T-helper 17 cell (primary cell): ENCODE results near the gene CHN2. TPM values are rescaled to one million over a fixed set of nuclear protein-coding genes. Genes with fewer than 3 reads are reported as not detected.

Source experiments
- ATAC-seq: fragments of 150-1000 bp; cut with Tn5 transposase; 2 replicates; pipeline ENCODE4 v1.10.0; 2021; ENCODE audit warnings: mild to moderate bottlenecking, moderate library complexity
- DNase-seq, 3 donors: peaks; one replicate each; pipeline versions ENCODE4 v3.0.0 to v3.0.0-alpha.2; 2020 to 2021
- H3K9me3 ChIP-seq: one replicate; pipeline ENCODE4 v1.7.0; 2013; ENCODE audit warnings: low read length, mild to moderate bottlenecking; ENCODE audit not compliant: control insufficient read depth, poor library complexity, severe bottlenecking
- H3K27ac Mint-ChIP-seq: one replicate; pipeline ENCODE4 v1.8.0; 2022; ENCODE audit warnings: mild to moderate bottlenecking, moderate library complexity, mixed read lengths
- H3K27me3 Mint-ChIP-seq: one replicate; pipeline ENCODE4 v1.8.0; 2022; ENCODE audit warnings: mixed read lengths
- H3K36me3 Mint-ChIP-seq: one replicate; pipeline ENCODE4 v1.8.0; 2022; ENCODE audit warnings: low read depth, mixed read lengths
- H3K4me1 Mint-ChIP-seq: one replicate; pipeline ENCODE4 v1.8.0; 2022; ENCODE audit warnings: mild to moderate bottlenecking, mixed read lengths
- H3K4me3 Mint-ChIP-seq: one replicate; pipeline ENCODE4 v1.8.0; 2022; ENCODE audit warnings: mild to moderate bottlenecking, moderate library complexity, mixed read lengths
- total RNA-seq, 4 donors: library from RNA in 2 of 4; stranded (reverse) in 2 of 4; gene quantifications; one replicate each; pipeline ENCODE4 v1.2.3 and lab custom pipeline; 2022 to 2026

CHN2 gene
- total RNA-seq: 1 to 10 TPM; 3.8 to 4.0 TPM
- 2.0 to 8.7 reads per million in 2 donors for total RNA-seq (lab: John Stamatoyannopoulos, UW)

DNA sequence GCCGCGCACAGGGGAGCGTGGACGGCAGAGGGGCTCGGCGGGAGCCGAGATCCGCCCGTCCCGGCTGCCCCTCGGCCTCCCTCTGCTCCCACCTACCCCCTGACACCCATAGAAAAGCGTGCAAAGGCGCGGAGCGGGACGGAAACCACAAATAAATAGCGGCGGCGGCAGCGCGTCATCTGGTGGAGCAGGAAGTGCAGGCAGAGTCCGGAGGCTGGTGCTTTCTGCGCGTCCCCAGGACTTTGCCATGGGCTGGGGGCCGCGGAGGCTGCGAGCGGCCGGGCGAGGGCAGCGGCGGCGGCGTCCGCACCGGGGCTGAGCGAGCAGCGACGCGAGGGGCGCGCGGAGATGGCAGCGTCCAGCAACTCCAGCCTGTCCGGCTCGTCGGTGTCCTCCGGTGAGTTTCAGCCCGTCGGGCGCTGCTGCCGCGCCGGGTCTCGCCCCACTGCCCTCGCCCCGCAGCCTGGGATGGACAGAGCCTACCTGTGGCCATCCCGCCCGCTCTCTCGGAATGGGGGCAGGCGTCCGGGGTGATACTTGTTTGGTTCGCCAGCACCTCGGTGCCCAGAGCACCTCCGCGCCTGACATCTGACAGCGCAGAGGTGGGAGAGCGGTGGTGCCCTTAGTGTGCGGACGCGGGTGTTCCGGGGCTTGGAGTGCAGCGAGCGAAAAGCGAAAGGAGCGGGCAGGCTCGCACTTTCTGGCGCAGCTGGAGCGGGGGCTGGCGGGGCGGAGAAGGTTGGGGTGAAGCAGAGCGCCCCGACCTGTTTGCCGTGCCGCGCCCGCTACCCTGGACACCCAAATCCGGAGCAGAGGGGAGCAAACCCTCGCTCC lies at the start of gene CHN2:
Gene CHN2 (plus strand): TSS at position 182 of the 834 bp plus-strand sequence.
- DNase-seq (no peak), ATAC-seq (peak; percentile 69)
- H3K27me3 Mint-ChIP-seq: peaks cover 62% of the 10 kb centered on the region
- H3K9me3 ChIP-seq: no peaks in the 10 kb centered on the region
- H3K4me3 Mint-ChIP-seq: peak within 1 kb of the TSS; percentile 83
- peak within 1 kb of the TSS; percentile 91 for H3K27ac Mint-ChIP-seq
- peaks cover 2% of the 10 kb centered on the region for H3K36me3 Mint-ChIP-seq
- peaks cover 7% of the 10 kb centered on the region for H3K4me1 Mint-ChIP-seq

DNA sequence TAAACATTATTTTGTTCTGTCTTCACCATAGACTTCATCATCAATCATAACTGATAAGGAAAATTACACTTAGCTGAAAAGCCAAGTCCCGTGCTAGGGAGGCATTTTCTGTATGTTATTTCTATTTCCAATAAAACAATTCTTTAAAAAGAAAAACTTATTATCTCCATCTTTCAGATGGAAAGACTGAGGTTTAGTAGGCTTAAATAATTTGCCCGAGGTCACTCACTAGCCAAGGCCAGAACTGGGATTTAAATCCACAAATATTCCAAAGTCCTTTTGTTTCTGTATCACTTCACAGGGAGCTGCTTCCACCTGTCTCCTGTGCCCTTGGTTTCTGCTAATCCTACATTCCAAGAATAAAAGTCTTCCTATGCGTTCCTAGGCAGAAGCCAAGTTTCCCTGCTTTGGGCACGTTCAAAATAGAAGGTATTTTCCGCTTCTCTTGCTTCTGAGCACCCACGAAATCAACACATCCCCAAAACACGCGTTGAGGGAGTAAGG lies 49.0 kb upstream of the CHN2 start:
- Mint-ChIP-seq H3K4me3 (no peak overlapping the region), H3K27ac (no peak overlapping the region), H3K4me1 (no peaks in the 10 kb centered on the region), H3K27me3 (peaks cover 26% of the 10 kb centered on the region), H3K36me3 (peaks cover 4% of the 10 kb centered on the region)
- H3K9me3 ChIP-seq: no peaks in the 10 kb centered on the region
- DNase-seq: no peak
- ATAC-seq: no peak

- H3K9me3 ChIP-seq: no peaks in the 10 kb centered on the region
- Mint-ChIP-seq H3K4me3 (no peak within 1 kb of the TSS), H3K36me3 (peaks cover 4% of the 10 kb centered on the region), H3K27ac (no peak within 1 kb of the TSS), H3K4me1 (no peaks in the 10 kb centered on the region), H3K27me3 (peaks cover 26% of the 10 kb centered on the region)
- ATAC-seq (no peak), DNase-seq (no peak)
Measured at GRCh38 chr7:29146057-29146706, 48.4 kb upstream of the CHN2 start, which contains the start of gene CPVL. Gene CPVL (minus strand): TSS chr7:29146537. CDS start chr7:29121061, 25,476 bp downstream.

- H3K4me3 Mint-ChIP-seq: no peak overlapping the region
- H3K36me3 Mint-ChIP-seq: peaks cover 4% of the 10 kb centered on the region
- ATAC-seq (no peak), DNase-seq (no peak)
- no peak overlapping the region for H3K27ac Mint-ChIP-seq
- no peaks in the 10 kb centered on the region for H3K4me1 Mint-ChIP-seq
- H3K27me3 Mint-ChIP-seq: peaks cover 24% of the 10 kb centered on the region
- H3K9me3 ChIP-seq: no peaks in the 10 kb centered on the region
Measured at GRCh38 chr7:29146888-29147609, 47.5 kb upstream of the CHN2 start.

GRCh38 chr7:29147821-29148220 lies 46.8 kb upstream of the CHN2 start:
- Mint-ChIP-seq H3K27ac (no peak overlapping the region), H3K4me3 (no peak overlapping the region), H3K36me3 (peaks cover 4% of the 10 kb centered on the region), H3K4me1 (no peaks in the 10 kb centered on the region), H3K27me3 (peaks cover 20% of the 10 kb centered on the region)
- DNase-seq: no peak
- no peak for ATAC-seq
- H3K9me3 ChIP-seq: no peaks in the 10 kb centered on the region

DNA sequence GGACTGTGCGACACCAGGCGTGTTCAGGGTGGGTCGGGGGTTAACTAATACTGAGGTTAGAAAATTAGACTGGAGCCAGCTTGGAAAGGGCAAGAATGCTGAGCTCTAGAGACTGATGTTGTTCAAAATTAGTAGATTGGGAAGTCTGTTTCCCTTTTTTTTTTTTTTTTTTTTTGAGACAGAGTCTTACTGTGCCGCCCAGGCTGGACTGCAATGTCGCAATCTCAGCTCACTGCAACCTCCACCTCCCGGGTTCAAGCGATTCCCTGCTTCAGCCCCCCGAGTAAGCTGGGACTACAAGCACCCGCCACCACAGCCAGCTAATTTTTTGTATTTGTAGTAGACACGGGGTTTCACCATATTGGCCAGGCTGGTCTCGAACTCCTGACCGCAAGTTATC lies 45.5 kb upstream of the CHN2 start:
- ATAC-seq: no peak

GRCh38 chr7:29150856-29151255 lies 43.7 kb upstream of the CHN2 start:
- Mint-ChIP-seq H3K4me3 (no peak overlapping the region), H3K27me3 (peaks cover 24% of the 10 kb centered on the region), H3K4me1 (no peaks in the 10 kb centered on the region), H3K36me3 (peaks cover 4% of the 10 kb centered on the region), H3K27ac (no peak overlapping the region)
- ATAC-seq: no peak
- no peaks in the 10 kb centered on the region for H3K9me3 ChIP-seq
- no peak for DNase-seq

More for the DNA sequence above, 45.5 kb upstream of the CHN2 start:
- no peaks in the 10 kb centered on the region for H3K9me3 ChIP-seq
- Mint-ChIP-seq H3K36me3 (peaks cover 4% of the 10 kb centered on the region), H3K27ac (no peak overlapping the region), H3K27me3 (peaks cover 20% of the 10 kb centered on the region), H3K4me3 (no peak overlapping the region), H3K4me1 (no peaks in the 10 kb centered on the region)
- DNase-seq: no peak

GRCh38 chr7:29154076-29154475 lies 40.5 kb upstream of the CHN2 start:
- no peak for ATAC-seq
- peaks cover 6% of the 10 kb centered on the region for H3K27me3 Mint-ChIP-seq
- H3K4me3 Mint-ChIP-seq: no peak overlapping the region
- DNase-seq: no peak
- no peaks in the 10 kb centered on the region for H3K4me1 Mint-ChIP-seq
- H3K9me3 ChIP-seq: no peaks in the 10 kb centered on the region
- no peaks in the 10 kb centered on the region for H3K36me3 Mint-ChIP-seq
- H3K27ac Mint-ChIP-seq: no peak overlapping the region

DNA sequence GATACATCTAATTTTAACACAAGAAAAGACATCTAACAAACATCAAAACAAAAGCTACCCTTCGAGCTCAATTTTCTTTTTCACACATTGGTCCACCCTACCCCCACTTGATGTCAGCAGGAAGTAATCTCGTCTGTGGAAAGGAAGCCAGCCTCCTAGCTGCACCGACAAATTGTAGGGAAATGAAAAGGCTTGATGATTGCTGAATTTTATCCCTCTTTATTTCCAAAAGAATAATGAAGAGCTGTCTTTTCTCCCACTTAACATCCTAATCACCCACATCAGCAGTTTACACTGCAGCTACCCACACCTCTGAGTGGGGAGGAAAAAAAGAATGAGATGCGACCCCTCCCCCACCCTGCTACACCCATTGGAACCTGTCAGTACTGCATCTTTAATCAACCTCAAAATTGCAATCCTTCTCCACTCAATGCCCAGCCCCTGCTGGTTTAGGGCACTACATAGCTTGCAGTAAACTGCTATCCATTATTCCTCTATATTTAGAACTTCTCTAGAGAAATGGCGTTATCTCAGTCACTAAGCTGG lies 37.6 kb upstream of the CHN2 start:
- no peak for DNase-seq
- H3K36me3 Mint-ChIP-seq: no peaks in the 10 kb centered on the region
- no peak overlapping the region for H3K4me3 Mint-ChIP-seq
- no peak for ATAC-seq
- H3K27me3 Mint-ChIP-seq: peaks cover 6% of the 10 kb centered on the region
- no peaks in the 10 kb centered on the region for H3K4me1 Mint-ChIP-seq
- no peak overlapping the region for H3K27ac Mint-ChIP-seq
- no peaks in the 10 kb centered on the region for H3K9me3 ChIP-seq

GRCh38 chr7:29158795-29159423 lies 35.7 kb upstream of the CHN2 start:
- H3K4me3 Mint-ChIP-seq: no peak overlapping the region

GRCh38 chr7:29160080-29160479 lies 34.5 kb upstream of the CHN2 start:
- no peaks in the 10 kb centered on the region for H3K4me1 Mint-ChIP-seq
- no peaks in the 10 kb centered on the region for H3K36me3 Mint-ChIP-seq
- no peak overlapping the region for H3K4me3 Mint-ChIP-seq
- no peak for DNase-seq
- no peak overlapping the region for H3K27ac Mint-ChIP-seq
- ATAC-seq: no peak
- no peaks in the 10 kb centered on the region for H3K9me3 ChIP-seq
- peaks cover 6% of the 10 kb centered on the region for H3K27me3 Mint-ChIP-seq

More at GRCh38 chr7:29158795-29159423, 35.7 kb upstream of the CHN2 start:
- ATAC-seq (no peak), DNase-seq (no peak)
- H3K9me3 ChIP-seq: no peaks in the 10 kb centered on the region
- Mint-ChIP-seq H3K36me3 (no peaks in the 10 kb centered on the region), H3K4me1 (no peaks in the 10 kb centered on the region), H3K27me3 (peaks cover 6% of the 10 kb centered on the region), H3K27ac (no peak overlapping the region)

GRCh38 chr7:29161231-29161630 lies 33.3 kb upstream of the CHN2 start:
- H3K36me3 Mint-ChIP-seq: no peaks in the 10 kb centered on the region
- no peak overlapping the region for H3K27ac Mint-ChIP-seq
- H3K4me1 Mint-ChIP-seq: no peaks in the 10 kb centered on the region
- ATAC-seq (no peak), DNase-seq (no peak)
- H3K9me3 ChIP-seq: no peaks in the 10 kb centered on the region
- H3K4me3 Mint-ChIP-seq: no peak overlapping the region
- H3K27me3 Mint-ChIP-seq: no peaks in the 10 kb centered on the region
